HS-27A (cell line): ENCODE measurements around the gene SCP2.

Experiments
- DNase-seq: peaks from one replicate; pipeline ENCODE4 v3.0.0-alpha.2; 2012; ENCODE audit warnings: low read depth, missing footprints

Gene SCP2, protein sequence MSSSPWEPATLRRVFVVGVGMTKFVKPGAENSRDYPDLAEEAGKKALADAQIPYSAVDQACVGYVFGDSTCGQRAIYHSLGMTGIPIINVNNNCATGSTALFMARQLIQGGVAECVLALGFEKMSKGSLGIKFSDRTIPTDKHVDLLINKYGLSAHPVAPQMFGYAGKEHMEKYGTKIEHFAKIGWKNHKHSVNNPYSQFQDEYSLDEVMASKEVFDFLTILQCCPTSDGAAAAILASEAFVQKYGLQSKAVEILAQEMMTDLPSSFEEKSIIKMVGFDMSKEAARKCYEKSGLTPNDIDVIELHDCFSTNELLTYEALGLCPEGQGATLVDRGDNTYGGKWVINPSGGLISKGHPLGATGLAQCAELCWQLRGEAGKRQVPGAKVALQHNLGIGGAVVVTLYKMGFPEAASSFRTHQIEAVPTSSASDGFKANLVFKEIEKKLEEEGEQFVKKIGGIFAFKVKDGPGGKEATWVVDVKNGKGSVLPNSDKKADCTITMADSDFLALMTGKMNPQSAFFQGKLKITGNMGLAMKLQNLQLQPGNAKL

DNA sequence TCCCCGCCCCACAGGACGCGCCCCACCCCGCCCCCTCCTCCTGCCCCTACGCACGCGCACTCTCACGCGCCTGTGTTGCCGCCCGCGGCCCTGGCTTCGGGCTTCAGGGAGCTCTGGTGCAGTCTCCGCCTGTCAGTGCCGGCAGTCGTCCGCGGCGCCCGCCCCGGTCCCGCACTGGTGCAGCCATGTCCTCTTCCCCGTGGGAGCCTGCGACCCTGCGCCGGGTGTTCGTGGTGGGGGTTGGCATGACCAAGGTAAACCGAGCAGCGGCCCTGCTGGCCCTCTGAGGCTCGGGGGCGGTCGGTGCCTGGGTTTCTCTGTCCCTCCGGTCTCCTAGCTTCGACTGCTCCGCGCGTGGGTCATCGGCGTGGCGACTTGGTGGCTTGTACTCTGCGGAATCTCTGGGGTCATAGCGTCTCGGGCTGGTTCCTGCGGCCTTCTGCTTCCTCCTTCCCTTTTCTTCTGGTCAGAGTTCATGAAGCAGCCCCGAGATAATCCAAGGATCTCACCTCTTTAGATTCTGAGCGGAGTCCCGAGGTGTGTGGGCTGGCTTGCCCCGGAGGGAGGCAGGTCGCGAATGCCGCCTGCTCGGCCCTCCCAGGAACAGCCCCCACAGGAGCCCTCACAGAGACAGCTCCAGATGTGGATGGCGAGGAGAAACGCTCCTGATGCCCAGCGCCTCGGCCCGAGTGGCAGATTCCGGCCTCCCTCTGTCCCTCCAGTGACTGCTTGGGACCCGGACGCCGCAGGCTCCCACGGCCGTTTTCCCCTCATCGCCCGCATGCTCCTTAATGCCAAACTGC, at the start of gene SCP2:
Gene SCP2, plus strand, starts transcription at position 65 of the 803 bp plus-strand sequence. Its CDS starts 121 bp downstream, at position 186.
- peak; percentile 26 for DNase-seq

- DNase-seq, result no peak
Measured at GRCh38 chr1:52877554-52877953, 49.5 kb upstream of the SCP2 start.

DNA sequence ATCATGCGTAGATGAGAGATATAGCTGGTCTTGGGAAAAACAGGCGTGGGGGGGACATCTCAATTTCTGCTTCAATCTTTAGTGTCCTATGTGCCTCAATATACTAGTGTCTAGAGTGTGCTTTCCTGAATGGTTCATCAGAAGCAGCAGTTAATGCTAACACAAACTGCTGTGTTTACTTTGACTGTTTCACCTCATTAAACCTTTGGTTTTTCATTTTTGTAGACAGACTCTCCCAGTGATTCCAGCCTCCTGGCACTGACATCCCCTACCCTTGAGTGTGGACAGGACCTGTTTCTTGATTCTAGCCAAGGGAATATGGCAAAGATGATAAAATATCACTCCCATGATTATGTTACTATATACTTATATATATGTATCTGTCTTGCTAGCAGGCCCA, 46.9 kb upstream of the SCP2 start:
- DNase-seq, result no peak

DNA sequence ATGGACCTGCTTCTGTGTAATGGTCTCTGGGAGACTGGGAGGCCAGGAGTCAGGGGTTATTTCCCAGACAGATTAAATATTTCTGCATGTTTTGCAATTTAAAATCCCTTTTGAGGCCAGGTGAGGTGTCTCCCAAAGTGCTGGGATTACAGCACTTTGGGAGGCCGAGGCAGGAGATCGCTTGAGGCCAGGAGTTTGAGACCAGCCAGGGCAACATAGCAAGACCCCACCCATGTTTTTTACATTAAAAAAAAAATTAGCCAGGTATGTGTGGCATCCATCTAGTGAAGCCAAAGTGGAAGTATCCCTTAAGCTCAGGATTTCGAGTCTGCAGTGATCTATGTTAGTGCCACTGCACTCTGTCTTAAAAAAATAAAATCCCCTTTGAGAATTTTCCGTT, 39.6 kb upstream of the SCP2 start:
- no peak for DNase-seq

- no peak for DNase-seq
Measured at GRCh38 chr1:52892424-52893215, 34.5 kb upstream of the SCP2 start.

GRCh38 chr1:52899445-52899894, 27.6 kb upstream of the SCP2 start:
- DNase-seq, result no peak

GRCh38 chr1:52900402-52900801, 26.7 kb upstream of the SCP2 start:
- no peak for DNase-seq

DNA sequence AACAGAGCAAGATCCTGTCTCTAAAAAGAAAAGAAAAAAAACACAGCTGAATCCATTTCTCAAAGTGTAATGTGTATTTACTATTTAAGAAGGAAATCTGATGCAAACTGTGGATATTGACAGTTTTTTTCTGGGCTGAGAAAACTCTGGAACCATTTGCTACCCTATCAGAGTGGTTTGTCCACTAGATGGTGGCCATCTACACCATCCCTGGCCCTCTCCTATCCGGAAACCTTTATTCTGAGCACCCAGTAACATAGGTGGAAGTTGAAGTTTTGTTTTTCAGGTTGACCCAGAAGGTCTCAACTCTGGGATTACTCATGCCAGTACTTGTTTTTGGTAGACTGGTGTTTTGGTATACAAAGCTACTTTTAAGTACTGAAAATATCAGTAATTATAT, 25.7 kb upstream of the SCP2 start:
- no peak for DNase-seq

GRCh38 chr1:52904208-52904926, 22.7 kb upstream of the SCP2 start:
- no peak for DNase-seq

- peak; percentile 9 for DNase-seq
Measured at GRCh38 chr1:52904927-52905698, 22.0 kb upstream of the SCP2 start.

DNA sequence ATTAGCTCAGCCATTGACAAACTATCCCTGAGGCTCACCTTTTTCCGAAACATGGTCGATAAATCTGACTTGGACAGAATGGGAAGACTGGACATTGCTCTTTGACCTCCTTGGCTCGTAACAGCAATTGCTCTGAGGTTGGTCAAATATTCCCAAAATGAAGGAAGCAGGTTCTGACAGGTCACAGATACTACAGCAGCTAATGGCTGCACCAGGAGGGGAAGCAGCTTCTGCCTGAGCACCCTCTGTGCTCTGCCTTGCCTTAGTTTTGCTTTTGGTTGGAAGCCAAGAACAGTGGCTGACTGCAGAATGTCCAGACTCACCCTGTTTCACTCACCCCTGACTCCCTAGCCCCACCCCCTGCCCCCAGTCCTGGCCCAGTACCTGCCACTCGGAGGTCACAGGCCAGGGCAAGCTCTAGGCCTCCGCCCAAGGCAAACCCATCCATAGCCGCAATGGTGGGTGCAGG, 20.9 kb upstream of the SCP2 start:
- DNase-seq, result no peak

GRCh38 chr1:52907068-52907811, 19.8 kb upstream of the SCP2 start:
- no peak for DNase-seq

GRCh38 chr1:52907812-52908153, 19.3 kb upstream of the SCP2 start:
- no peak for DNase-seq

- DNase-seq, result no peak
Measured at GRCh38 chr1:52911541-52911940, 15.5 kb upstream of the SCP2 start.

DNA sequence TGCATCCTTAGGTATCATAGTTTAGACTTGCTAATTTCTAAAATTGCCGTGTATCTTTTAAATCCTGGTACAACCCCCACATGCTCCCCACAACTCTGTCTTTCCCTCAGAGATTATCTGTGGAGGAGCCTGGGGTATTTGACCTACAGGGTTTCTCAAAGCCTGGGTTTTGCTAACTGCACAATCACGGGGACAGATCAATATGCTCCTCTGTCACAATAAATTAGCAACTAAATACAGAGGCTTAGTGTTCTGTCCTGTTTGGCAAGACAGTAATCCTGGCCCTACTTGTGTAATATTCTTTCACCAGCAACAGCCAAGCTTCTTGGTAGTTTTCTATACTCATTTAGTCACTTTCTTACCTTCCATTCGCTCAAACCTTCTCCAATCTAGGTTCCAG, 14.1 kb upstream of the SCP2 start:
- no peak for DNase-seq

DNA sequence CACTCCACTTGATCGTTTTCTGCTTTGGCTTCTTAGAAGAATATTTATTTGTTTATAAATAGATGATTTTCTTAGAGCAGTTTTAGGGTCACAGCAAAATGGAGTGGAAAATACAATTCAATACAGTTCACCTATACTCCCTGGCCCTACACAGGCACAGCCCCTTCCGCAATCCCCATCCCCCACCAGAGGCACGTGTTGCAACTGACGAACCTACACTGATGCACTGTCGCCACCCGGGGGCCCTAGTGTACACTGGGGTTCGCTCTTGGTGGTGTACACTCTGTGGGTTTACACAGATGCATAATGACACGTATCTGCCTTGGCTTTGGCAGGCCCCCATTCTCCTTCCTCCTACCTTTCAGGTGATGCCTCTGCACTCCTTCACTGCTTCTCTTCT, 13.5 kb upstream of the SCP2 start:
- DNase-seq, result no peak

GRCh38 chr1:52914463-52914862, 12.6 kb upstream of the SCP2 start:
- no peak for DNase-seq

- no peak for DNase-seq
Measured at GRCh38 chr1:52915211-52915854, 11.7 kb upstream of the SCP2 start.

- no peak for DNase-seq
Measured at GRCh38 chr1:52915855-52916220, 11.2 kb upstream of the SCP2 start.
